HG03175 (cell line): ENCODE measurements around the gene COL23A1.

Experiments
- ATAC-seq: cut with Tn5 transposase; IDR thresholded peaks from one replicate; pipeline ENCODE4 v1.9.1; 2021; ENCODE audit warnings: mild to moderate bottlenecking, moderate library complexity; ENCODE audit not compliant: unreplicated experiment

Gene COL23A1

DNA sequence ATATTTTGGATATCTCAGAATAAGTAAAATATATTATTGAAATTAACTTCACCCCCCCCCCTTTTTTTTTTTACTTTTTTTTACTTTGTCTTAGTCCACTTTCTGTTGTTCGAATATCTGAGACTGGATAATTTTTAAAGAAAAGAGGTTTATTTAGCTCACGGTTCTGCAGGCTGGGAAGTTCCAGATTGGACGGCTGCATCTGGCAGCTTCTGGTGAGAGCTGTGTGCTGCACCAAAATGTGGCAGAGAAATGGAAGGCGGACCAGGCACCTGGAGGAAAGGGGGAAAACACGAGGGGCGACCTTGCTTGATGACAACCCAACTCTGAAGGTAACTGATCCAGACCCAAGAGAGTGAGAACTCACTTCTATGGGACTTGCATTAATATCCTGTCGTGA is 397.4 kb downstream of the COL23A1 start:
- ATAC-seq = no peak

DNA sequence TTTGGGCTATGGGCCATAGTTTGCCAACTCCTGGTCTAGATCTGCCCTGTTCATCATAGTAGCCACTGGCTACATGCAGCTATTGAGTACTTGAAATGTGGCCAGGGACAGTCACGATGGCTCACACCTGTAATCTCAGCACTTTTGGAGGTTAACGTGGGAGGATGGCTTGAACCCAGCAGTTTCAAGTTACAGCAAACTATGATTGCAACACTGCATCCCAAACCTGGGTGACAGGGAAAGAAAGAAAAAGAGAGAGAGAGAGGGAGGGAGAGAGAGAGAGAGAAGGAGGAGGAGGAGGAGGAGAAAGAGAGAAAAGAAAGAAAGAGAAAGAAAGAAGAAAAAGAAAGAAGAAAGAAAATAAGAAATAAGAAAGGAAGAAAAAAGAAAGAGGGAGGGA is 397.9 kb downstream of the COL23A1 start:
- no peak for ATAC-seq

DNA sequence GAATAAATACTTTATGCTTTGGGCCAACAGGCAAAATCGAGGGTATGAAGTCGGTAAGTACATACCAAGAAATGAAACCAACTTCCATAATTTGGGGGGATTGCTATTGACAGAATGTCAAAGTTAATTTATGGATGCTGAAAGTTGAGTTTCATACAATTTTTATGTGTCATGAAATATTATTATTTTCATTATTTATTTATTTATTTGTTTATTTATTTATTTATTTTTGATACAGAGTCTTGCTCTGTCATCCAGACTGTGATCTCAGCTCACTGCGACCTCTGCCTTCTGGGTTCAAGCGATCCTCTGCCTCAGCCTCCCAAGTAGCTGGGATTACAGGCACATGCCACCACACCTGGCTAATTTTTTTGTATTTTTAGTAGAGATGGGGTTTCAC is 398.5 kb downstream of the COL23A1 start:
- no peak for ATAC-seq

DNA sequence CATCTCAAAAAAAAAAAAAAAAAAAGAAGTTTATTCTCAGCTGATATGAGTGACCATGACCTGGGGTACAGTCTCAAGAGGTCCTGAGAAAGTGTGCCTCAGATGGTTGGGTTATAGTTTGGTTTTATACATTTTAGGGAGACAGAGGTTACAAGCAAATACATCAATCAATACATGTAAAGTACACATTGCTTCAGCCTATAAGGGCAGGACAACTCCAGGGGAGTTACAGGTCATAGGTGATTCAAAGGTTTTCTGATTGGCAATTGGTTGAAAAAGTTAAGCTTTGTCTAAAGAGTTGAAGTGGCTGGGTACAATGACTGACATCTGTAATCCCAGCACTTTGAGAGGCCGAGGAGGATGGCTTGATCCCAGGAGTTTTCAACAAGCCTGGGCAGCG is 400.8 kb downstream of the COL23A1 start:
- no peak for ATAC-seq
